HG03045 (cell line): Measurements from ENCODE around the gene ENO1.
"Not testable (repeated sequence)": the region's sequence is repeated elsewhere in the genome, so short reads cannot be mapped to it uniquely, and the experiment has no call there.

Experiments
- ATAC-seq: cut with Tn5 transposase; IDR thresholded peaks from one replicate; pipeline ENCODE4 v1.9.1; 2021; ENCODE audit warnings: mild to moderate bottlenecking, moderate library complexity; ENCODE audit not compliant: unreplicated experiment

ENO1 gene

GRCh38 chr1:8878448-8878697 is at the start of gene ENO1:
ENO1 (minus strand) TSS chr1:8878686; CDS start chr1:8874908, 3,778 bp downstream.
- ATAC-seq: no peak

GRCh38 chr1:8926707-8927694 is 48.5 kb upstream of the ENO1 start:
- ATAC-seq: no peak

GRCh38 chr1:8925960-8926359 is 47.5 kb upstream of the ENO1 start:
- no peak for ATAC-seq

- ATAC-seq: no peak
Measured at GRCh38 chr1:8925406-8925805, 46.9 kb upstream of the ENO1 start.

- ATAC-seq: no peak
Measured at GRCh38 chr1:8922962-8923361, 44.5 kb upstream of the ENO1 start.

GRCh38 chr1:8917536-8917935 is 39.0 kb upstream of the ENO1 start:
- ATAC-seq: not testable (repeated sequence)

GRCh38 chr1:8915446-8915845 is 37.0 kb upstream of the ENO1 start:
- ATAC-seq: no peak

GRCh38 chr1:8914466-8914865 is 36.0 kb upstream of the ENO1 start:
- ATAC-seq: no peak

- no peak for ATAC-seq
Measured at GRCh38 chr1:8913457-8913856, 35.0 kb upstream of the ENO1 start.

- ATAC-seq: no peak
Measured at GRCh38 chr1:8911416-8912309, 33.2 kb upstream of the ENO1 start.

GRCh38 chr1:8910914-8911313 is 32.4 kb upstream of the ENO1 start:
- ATAC-seq: no peak

- ATAC-seq: no peak
Measured at GRCh38 chr1:8910331-8910730, 31.8 kb upstream of the ENO1 start.

GRCh38 chr1:8908388-8909151 is 30.1 kb upstream of the ENO1 start:
- no peak for ATAC-seq

- no peak for ATAC-seq
Measured at GRCh38 chr1:8905582-8906191, 27.2 kb upstream of the ENO1 start.

GRCh38 chr1:8903908-8904650 is 25.6 kb upstream of the ENO1 start:
- no peak for ATAC-seq

GRCh38 chr1:8903410-8903809 is 24.9 kb upstream of the ENO1 start:
- ATAC-seq: no peak

GRCh38 chr1:8902765-8903164 is 24.3 kb upstream of the ENO1 start:
- ATAC-seq: no peak

- not testable (repeated sequence) for ATAC-seq
Measured at GRCh38 chr1:8900684-8901083, 22.2 kb upstream of the ENO1 start.

- ATAC-seq: no peak
Measured at GRCh38 chr1:8899046-8899445, 20.6 kb upstream of the ENO1 start.

GRCh38 chr1:8898418-8898817 is 19.9 kb upstream of the ENO1 start:
- not testable (repeated sequence) for ATAC-seq
